Keratinocyte (primary cell): ENCODE data around the gene ROR1.

Experiments used
- CTCF ChIP-seq, 3 experiments: IDR thresholded peaks in 1 of 3; conservative IDR thresholded peaks in 1 of 3; optimal IDR thresholded peaks in 1 of 3; 2 replicates in 2 of 3; 3 replicates in 1 of 3; pipeline versions ENCODE3 to v1.5.1; 2011; ENCODE audit warnings: low read length in 3 of 3, mild to moderate bottlenecking in 3 of 3, moderate library complexity in 2 of 3, control low read depth in 1 of 3, inconsistent platforms in 1 of 3; ENCODE audit not compliant: insufficient read depth in 2 of 3; ENCODE audit errors: extremely low read depth in 1 of 3
- EZH2 ChIP-seq: IDR thresholded peaks from one replicate; pipeline ENCODE4 v1.6.1; 2012; ENCODE audit warnings: inconsistent platforms, mild to moderate bottlenecking, low read length, moderate library complexity

GRCh38 chr1:64117492-64117891, 343.7 kb downstream of the ROR1 start:
- no peak for TF ChIP-seq CTCF (optimal IDR thresholded peaks at IDR 0.05 in 1 of 3, IDR thresholded peaks at IDR 0.05 in 1 of 3, conservative IDR thresholded peaks at IDR 0.05 in 1 of 3; ENCODE audit: extremely low read depth in 1 of 3, insufficient read depth in 2 of 3, low read length in 3 of 3)
- no peak for TF ChIP-seq EZH2
